ENCODE measurements around the gene ROBO1.

The ROBO1 gene

GRCh38 chr3:79255292-79255691 lies 512.5 kb downstream of the ROBO1 start:
- H3K9ac ChIP-seq (ENCODE audit: low read depth, low read length), result no peak overlapping the region
- TF ChIP-seq EZH2 (IDR thresholded peaks at IDR 0.05; ENCODE audit: borderline replicate concordance, low read depth, low read length, severe bottlenecking) (no peak), CTCF (IDR thresholded peaks at IDR 0.05; ENCODE audit: borderline replicate concordance, extremely low read depth, low read length, poor library complexity, severe bottlenecking) (no peak)
- H2AFZ ChIP-seq (ENCODE audit: low read depth, low read length), result no peak overlapping the region
- H3K79me2 ChIP-seq (ENCODE audit: insufficient read depth, low read length), result no peaks in the 10 kb centered on the region
- no peak overlapping the region for H3K4me2 ChIP-seq (ENCODE audit: insufficient read depth, low read length)
- H3K4me3 ChIP-seq (ENCODE audit: low read depth in 1 of 2, low read length in 2 of 2), result no peak overlapping the region
- no peak overlapping the region for H3K27ac ChIP-seq (ENCODE audit: low read length)
- no peaks in the 10 kb centered on the region for H3K4me1 ChIP-seq (ENCODE audit: insufficient read depth, low read length)
- H4K20me1 ChIP-seq (ENCODE audit: insufficient read depth, low read length), result no peaks in the 10 kb centered on the region
- H3K36me3 ChIP-seq (ENCODE audit: insufficient read depth, low read length), result no peaks in the 10 kb centered on the region
- DNase-seq, result no peak
- ATAC-seq (ENCODE audit: insufficient read depth, low read depth), result no peak
- H3K9me3 ChIP-seq (ENCODE audit: insufficient read depth, low read length, severe bottlenecking), result no peaks in the 10 kb centered on the region
- H3K27me3 ChIP-seq (ENCODE audit: insufficient read depth, low read length, poor library complexity), result no peaks in the 10 kb centered on the region

- Histone ChIP-seq H3K4me3 (ENCODE audit: low read depth in 1 of 2, low read length in 2 of 2) (no peak overlapping the region), H3K4me1 (ENCODE audit: insufficient read depth, low read length) (no peaks in the 10 kb centered on the region), H3K27ac (ENCODE audit: low read length) (no peak overlapping the region), H3K9ac (ENCODE audit: low read depth, low read length) (no peak overlapping the region), H3K79me2 (ENCODE audit: insufficient read depth, low read length) (no peaks in the 10 kb centered on the region), H3K9me3 (ENCODE audit: insufficient read depth, low read length, severe bottlenecking) (no peaks in the 10 kb centered on the region), H2AFZ (ENCODE audit: low read depth, low read length) (no peak overlapping the region), H3K36me3 (ENCODE audit: insufficient read depth, low read length) (no peaks in the 10 kb centered on the region), H3K4me2 (ENCODE audit: insufficient read depth, low read length) (no peak overlapping the region), H3K27me3 (ENCODE audit: insufficient read depth, low read length, poor library complexity) (no peaks in the 10 kb centered on the region), H4K20me1 (ENCODE audit: insufficient read depth, low read length) (no peaks in the 10 kb centered on the region)
- DNase-seq (no peak), ATAC-seq (ENCODE audit: insufficient read depth, low read depth) (no peak)
- TF ChIP-seq EZH2 (IDR thresholded peaks at IDR 0.05; ENCODE audit: borderline replicate concordance, low read depth, low read length, severe bottlenecking), result no peak
- no peak for TF ChIP-seq CTCF (IDR thresholded peaks at IDR 0.05; ENCODE audit: borderline replicate concordance, extremely low read depth, low read length, poor library complexity, severe bottlenecking)
These were observed 514.1 kb downstream of the ROBO1 start for GRCh38 chr3:79253704-79254103.

GRCh38 chr3:79253271-79253670 lies 514.5 kb downstream of the ROBO1 start:
- TF ChIP-seq CTCF (IDR thresholded peaks at IDR 0.05; ENCODE audit: borderline replicate concordance, extremely low read depth, low read length, poor library complexity, severe bottlenecking), result no peak
- no peak for TF ChIP-seq EZH2 (IDR thresholded peaks at IDR 0.05; ENCODE audit: borderline replicate concordance, low read depth, low read length, severe bottlenecking)
- no peak for ATAC-seq (ENCODE audit: insufficient read depth, low read depth)

GRCh38 chr3:79250746-79251145 lies 517.1 kb downstream of the ROBO1 start:
- no peak overlapping the region for H3K4me3 ChIP-seq (ENCODE audit: low read depth in 1 of 2, low read length in 2 of 2)
- no peaks in the 10 kb centered on the region for H3K9me3 ChIP-seq (ENCODE audit: insufficient read depth, low read length, severe bottlenecking)
- no peaks in the 10 kb centered on the region for H4K20me1 ChIP-seq (ENCODE audit: insufficient read depth, low read length)
- no peak overlapping the region for H3K9ac ChIP-seq (ENCODE audit: low read depth, low read length)
- no peak for DNase-seq
- no peaks in the 10 kb centered on the region for H3K79me2 ChIP-seq (ENCODE audit: insufficient read depth, low read length)
- no peak for TF ChIP-seq CTCF (IDR thresholded peaks at IDR 0.05; ENCODE audit: borderline replicate concordance, extremely low read depth, low read length, poor library complexity, severe bottlenecking)
- no peak for TF ChIP-seq EZH2 (IDR thresholded peaks at IDR 0.05; ENCODE audit: borderline replicate concordance, low read depth, low read length, severe bottlenecking)
- H2AFZ ChIP-seq (ENCODE audit: low read depth, low read length), result no peak overlapping the region
- no peak for ATAC-seq (ENCODE audit: insufficient read depth, low read depth)
- H3K27me3 ChIP-seq (ENCODE audit: insufficient read depth, low read length, poor library complexity), result no peaks in the 10 kb centered on the region
- H3K4me1 ChIP-seq (ENCODE audit: insufficient read depth, low read length), result no peaks in the 10 kb centered on the region
- no peaks in the 10 kb centered on the region for H3K36me3 ChIP-seq (ENCODE audit: insufficient read depth, low read length)
- H3K4me2 ChIP-seq (ENCODE audit: insufficient read depth, low read length), result no peak overlapping the region
- H3K27ac ChIP-seq (ENCODE audit: low read length), result no peak overlapping the region

More at GRCh38 chr3:79253271-79253670, 514.5 kb downstream of the ROBO1 start:
- DNase-seq, result no peak
- Histone ChIP-seq H4K20me1 (ENCODE audit: insufficient read depth, low read length) (no peaks in the 10 kb centered on the region), H3K4me1 (ENCODE audit: insufficient read depth, low read length) (no peaks in the 10 kb centered on the region), H3K79me2 (ENCODE audit: insufficient read depth, low read length) (no peaks in the 10 kb centered on the region), H3K36me3 (ENCODE audit: insufficient read depth, low read length) (no peaks in the 10 kb centered on the region), H3K4me3 (ENCODE audit: low read depth in 1 of 2, low read length in 2 of 2) (no peak overlapping the region), H2AFZ (ENCODE audit: low read depth, low read length) (no peak overlapping the region), H3K27ac (ENCODE audit: low read length) (no peak overlapping the region), H3K9me3 (ENCODE audit: insufficient read depth, low read length, severe bottlenecking) (no peaks in the 10 kb centered on the region), H3K27me3 (ENCODE audit: insufficient read depth, low read length, poor library complexity) (no peaks in the 10 kb centered on the region), H3K4me2 (ENCODE audit: insufficient read depth, low read length) (no peak overlapping the region), H3K9ac (ENCODE audit: low read depth, low read length) (no peak overlapping the region)
